AG04449 (cell line): ENCODE data around the gene GUCY2D.
"Not testable (repeated sequence)": the region's sequence is repeated elsewhere in the genome, so short reads cannot be mapped to it uniquely, and the experiment has no call there.

Experiments used
- CTCF ChIA-PET: fragments of 350-600 bp; formaldehyde crosslinking; extraction: SDS; loops from one replicate; lab custom pipeline; 2021; ENCODE audit warnings: antibody characterized with exemption; lab: Yijun Ruan, JAX
- POLR2A ChIA-PET: fragments of 400-600, 350-600 bp; formaldehyde crosslinking; extraction: SDS; loops from one replicate; lab custom pipeline; 2020; ENCODE audit warnings: antibody characterized with exemption, inconsistent platforms; lab: Yijun Ruan, JAX
- DNase-seq: peaks from one replicate; pipeline ENCODE4 v3.0.0-alpha.2; 2010; ENCODE audit warnings: low read depth, low spot score
- H3K4me3 ChIP-seq: 2 replicates; pipeline ENCODE4 v1.5.1; 2011; ENCODE audit warnings: low read depth, mild to moderate bottlenecking, control low read depth, low read length
- CTCF ChIP-seq: IDR thresholded peaks from one replicate; pipeline ENCODE4 v1.5.1; 2011; ENCODE audit warnings: mild to moderate bottlenecking, moderate library complexity, low read length, control low read depth, inconsistent platforms; ENCODE audit not compliant: insufficient read depth; ENCODE audit errors: missing control alignments

Gene GUCY2D

GRCh38 chr17:8021565-8022359 lies 19.3 kb downstream of the GUCY2D start:
- no peak overlapping the region for H3K4me3 ChIP-seq
- DNase-seq = no peak
- TF ChIP-seq CTCF = no peak
- ChIA-PET POLR2A (no interaction called here), CTCF (interaction anchor here (0.6 to 2.1 kb wide), 6 partner anchors 19 to 52 kb away, joined by 3 to 11 read pairs (median 4); no protein-coding TSS in a partner anchor)

- TF ChIP-seq CTCF = no peak
- ChIA-PET CTCF (interaction anchor here (0.6 to 2.1 kb wide), 5 partner anchors 18 to 51 kb away, joined by 3 to 11 read pairs (median 3); no protein-coding TSS in a partner anchor), POLR2A (no interaction called here)
- DNase-seq = no peak
- no peak overlapping the region for H3K4me3 ChIP-seq
Observed at GRCh38 chr17:8022360-8023003, 20.1 kb downstream of the GUCY2D start.

GRCh38 chr17:8024161-8024560 lies 21.7 kb downstream of the GUCY2D start:
- CTCF ChIA-PET = interaction anchor here (1.0 to 9.9 kb wide), 4 partner anchors 9 to 112 kb away, joined by 3 to 50 read pairs (median 4); no protein-coding TSS in a partner anchor

GRCh38 chr17:8025176-8025911 lies 22.9 kb downstream of the GUCY2D start:
- no peak for TF ChIP-seq CTCF
- H3K4me3 ChIP-seq = no peak overlapping the region
- no peak for DNase-seq
- CTCF ChIA-PET = interaction anchor here (1.6 to 9.9 kb wide), 3 partner anchors 10 to 35 kb away, joined by 4 to 50 read pairs (median 10); no protein-coding TSS in a partner anchor
- POLR2A ChIA-PET = no interaction called here

More at GRCh38 chr17:8024161-8024560, 21.7 kb downstream of the GUCY2D start:
- POLR2A ChIA-PET, DNase-seq, H3K4me3 ChIP-seq: not testable (repeated sequence)

GRCh38 chr17:8029121-8029520 lies 26.7 kb downstream of the GUCY2D start:
- no peak for DNase-seq
- ChIA-PET POLR2A (no interaction called here), CTCF (interaction anchor here (1.1 to 9.9 kb wide), 3 partner anchors 12 to 39 kb away, joined by 3 to 50 read pairs (median 4); no protein-coding TSS in a partner anchor)
- H3K4me3 ChIP-seq = no peak overlapping the region
- no peak for TF ChIP-seq CTCF

- no peak for TF ChIP-seq CTCF
- DNase-seq = no peak
- ChIA-PET CTCF (interaction anchor here (1.2 to 9.9 kb wide), 4 partner anchors 11 to 170 kb away, joined by 3 to 50 read pairs (median 4); no protein-coding TSS in a partner anchor), POLR2A (no interaction called here)
- H3K4me3 ChIP-seq = no peak overlapping the region
Observed at GRCh38 chr17:8031261-8031661, 28.8 kb downstream of the GUCY2D start.
